A172 (cell line): ENCODE measurements around the gene FMC1. TPM values are rescaled to one million over a fixed set of nuclear protein-coding genes. Genes with fewer than 3 reads are reported as not detected.
"Not testable (repeated sequence)": the region's sequence is repeated elsewhere in the genome, so short reads cannot be mapped to it uniquely, and the experiment has no call there.

ENCODE experiments used
- DNase-seq: peaks from one replicate; pipeline ENCODE4 v3.0.0-alpha.2; 2015; ENCODE audit warnings: low spot score
- total RNA-seq: library from RNA; depleted of rRNA; stranded (reverse); fragments of >200 nt; shearing (Covaris generic); gene quantifications from 2 replicates; pipeline ENCODE4 v1.2.3, GENCODE V29; 2014; rRNA removed

Gene FMC1, protein sequence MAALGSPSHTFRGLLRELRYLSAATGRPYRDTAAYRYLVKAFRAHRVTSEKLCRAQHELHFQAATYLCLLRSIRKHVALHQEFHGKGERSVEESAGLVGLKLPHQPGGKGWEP
- total RNA-seq = 4.9 and 7.5 TPM in 2 replicates

DNA sequence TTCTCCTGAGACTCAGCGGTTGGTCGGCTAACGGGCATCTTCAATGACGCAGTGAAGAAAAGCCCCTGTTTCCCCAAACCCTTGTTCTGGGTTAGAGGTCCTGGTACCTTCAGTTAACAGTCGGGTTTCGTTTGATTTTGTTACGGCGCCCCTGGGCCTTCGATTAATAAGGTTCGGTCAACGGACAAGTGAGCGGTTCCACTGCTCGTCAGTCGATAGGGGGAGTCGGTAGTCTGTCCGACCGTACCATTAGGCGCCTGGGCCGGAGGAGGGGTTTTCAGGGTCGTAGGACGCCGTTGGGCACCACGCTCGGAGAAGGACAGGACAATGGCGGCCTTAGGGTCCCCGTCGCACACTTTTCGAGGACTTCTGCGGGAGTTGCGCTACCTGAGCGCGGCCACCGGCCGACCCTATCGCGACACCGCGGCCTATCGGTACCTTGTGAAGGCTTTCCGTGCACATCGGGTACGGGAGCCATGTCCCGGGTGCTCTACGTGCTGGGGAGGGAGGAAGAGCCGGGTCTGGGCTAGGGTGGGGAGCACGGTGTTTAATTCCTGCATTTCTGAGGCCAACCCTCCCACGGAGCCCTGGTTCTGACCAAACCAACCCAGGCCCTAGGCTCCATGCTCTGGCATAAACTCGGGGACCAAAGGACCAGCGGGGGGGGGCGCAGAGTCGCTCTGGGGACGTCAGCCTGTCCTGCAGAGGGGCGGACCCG is at the start of gene FMC1:
Gene FMC1 (plus strand): TSS at position 280 of the 718 bp plus-strand sequence. CDS start 48 bp downstream, at position 328.
- DNase-seq = peak; percentile 88

DNA sequence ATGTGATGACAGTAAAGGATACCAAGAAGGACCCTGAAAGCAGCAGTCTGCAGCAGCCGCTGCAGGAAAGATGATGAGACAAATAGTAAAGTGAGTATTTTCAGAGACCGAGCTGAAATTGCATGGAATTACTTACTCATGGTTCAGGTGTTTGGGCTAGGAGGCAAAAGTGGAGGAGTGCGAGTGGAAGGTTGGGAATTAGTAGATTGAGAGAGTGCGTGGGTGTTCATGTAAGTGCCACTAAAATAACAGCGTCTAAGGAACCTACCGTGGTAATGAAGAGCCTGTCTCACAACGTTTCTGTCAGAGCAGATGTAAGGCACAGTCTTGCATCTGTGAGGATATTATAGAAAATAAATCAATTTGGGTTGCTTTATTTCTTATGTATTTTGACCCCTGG is 48.3 kb upstream of the FMC1 start:
- no peak for DNase-seq

DNA sequence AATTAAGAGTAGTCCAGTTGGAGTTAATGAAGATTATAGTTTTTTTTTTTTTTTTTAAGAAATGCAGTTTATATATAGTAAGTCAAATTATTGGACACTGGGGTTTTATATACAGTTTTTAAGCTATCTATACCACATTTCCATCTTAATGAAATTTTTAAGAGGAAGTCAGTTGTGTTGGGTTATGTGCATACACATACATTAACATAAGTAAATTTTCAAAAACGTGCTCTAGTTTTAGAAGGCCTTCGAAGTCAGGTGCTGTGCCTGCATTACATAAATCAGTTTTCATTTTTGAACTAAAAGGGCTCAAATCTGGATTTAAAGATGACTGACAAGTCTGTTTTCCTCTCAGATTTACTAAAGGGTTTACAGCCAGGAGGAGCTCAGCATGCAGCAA is 47.6 kb upstream of the FMC1 start:
- no peak for DNase-seq

- DNase-seq = no peak
Observed at GRCh38 chr7:139294241-139294640, 46.9 kb upstream of the FMC1 start.

DNA sequence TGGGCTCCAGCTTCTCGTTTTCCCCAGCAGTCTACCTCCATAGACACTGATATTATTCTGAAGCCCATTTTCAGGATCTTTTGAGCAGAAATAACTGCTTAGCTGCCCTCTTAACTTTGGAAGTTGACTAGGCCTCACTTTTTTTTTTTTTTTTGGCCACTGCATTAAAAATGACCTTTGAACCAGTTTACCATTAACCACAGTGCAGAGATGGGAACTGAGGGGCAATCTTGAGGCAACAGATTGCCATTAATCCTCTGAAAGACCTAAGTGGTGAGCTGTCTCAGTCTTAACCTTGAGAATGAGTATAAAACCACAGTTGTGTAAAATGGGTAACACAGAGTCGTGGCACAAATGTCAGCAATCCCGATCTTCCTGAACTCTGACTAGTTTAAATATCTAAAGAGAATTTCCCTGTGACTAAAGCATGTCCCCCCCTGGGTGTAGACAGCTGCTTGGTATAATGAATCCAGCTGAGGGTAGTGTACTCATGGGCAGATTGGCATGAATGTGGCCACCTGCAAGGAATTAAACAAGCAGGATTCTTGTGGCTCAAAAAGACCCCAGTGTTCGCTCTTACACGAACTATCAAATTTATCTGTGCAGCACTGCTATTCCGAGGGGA is 46.1 kb upstream of the FMC1 start:
- no peak for DNase-seq

DNA sequence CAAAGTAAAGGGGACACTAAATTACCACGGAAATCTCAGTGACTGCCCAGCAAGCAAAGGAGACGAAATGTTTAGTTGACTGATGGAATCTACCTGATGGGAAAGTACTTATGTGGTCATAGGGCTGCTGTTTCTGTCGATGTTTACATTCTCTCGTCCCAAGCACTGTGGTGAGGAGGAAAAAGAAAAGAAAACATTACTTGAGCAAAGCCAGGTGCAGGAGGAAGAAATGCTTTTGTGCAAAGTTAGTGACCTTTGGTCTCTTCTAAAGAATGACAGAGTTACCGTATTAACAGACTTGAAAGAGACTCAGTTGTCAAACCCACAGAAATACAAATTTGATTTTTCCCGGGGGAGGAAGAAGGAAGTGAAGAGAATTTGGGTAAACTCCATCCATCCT is 43.3 kb upstream of the FMC1 start:
- no peak for DNase-seq

DNA sequence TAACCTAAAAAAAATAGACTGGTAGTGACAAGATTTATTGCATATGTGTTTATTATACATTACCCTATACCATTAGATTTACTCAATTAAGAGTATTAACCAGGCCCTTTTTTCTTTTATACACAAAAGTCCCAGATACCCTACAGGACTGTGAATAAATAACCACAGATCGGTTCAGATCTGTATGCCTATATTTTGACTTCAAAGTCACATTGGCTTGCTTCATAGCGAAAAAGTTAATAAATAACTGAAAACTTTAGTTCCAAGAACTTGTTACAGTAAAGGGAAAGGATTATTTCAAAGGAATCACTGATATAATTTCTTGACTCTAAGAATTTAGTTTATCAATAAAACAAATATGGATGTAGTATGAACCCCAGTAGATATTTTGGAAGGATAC is 41.8 kb upstream of the FMC1 start:
- no peak for DNase-seq

- DNase-seq = no peak
Observed at GRCh38 chr7:139300390-139300789, 40.7 kb upstream of the FMC1 start.

DNA sequence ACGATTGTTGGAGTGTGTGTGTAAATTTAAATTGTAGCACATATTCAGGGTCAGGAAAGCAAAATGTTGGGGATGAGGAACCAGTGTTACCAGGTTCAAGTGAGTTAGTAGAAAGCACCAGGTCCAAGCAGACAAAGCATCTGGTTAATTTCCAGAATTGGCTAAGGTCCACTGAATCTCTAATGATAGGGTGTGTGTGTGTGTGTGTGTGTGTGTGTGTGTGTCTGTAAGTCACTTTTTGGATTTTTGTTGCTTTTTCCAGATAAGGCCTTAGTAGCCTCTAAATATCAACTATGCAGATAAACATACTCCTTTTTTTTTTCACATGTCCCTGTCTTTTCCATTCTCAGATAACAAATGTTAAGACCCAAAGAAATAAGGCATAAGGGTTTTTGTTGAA is 36.6 kb upstream of the FMC1 start:
- DNase-seq = no peak

DNA sequence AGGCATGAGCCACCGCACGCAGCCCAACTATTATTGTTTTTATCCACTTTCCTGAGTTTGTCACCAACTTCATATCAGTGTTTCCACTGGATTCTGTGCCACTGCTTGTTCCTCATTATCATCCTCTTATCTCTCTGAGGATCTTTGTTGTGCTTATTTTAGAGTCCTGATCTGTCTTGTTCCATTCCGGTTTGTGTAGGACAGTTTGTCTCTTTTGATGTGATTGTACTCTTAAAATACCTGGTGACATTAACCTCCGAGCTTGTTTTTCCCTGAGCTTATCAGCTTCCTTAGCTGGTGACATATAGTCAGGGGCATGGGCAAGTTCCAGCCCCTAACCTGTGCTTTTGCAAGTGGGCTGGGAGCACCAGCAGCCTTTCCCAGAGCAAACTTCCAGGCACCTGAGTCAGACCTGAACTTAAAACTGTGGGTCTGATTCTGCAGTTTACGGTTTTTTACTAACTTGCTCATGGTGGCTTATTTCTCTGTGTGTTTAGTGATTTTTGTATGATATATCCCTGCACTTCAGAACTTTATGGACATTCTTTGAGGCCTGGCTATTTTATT is 23.1 kb upstream of the FMC1 start:
- no peak for DNase-seq

DNA sequence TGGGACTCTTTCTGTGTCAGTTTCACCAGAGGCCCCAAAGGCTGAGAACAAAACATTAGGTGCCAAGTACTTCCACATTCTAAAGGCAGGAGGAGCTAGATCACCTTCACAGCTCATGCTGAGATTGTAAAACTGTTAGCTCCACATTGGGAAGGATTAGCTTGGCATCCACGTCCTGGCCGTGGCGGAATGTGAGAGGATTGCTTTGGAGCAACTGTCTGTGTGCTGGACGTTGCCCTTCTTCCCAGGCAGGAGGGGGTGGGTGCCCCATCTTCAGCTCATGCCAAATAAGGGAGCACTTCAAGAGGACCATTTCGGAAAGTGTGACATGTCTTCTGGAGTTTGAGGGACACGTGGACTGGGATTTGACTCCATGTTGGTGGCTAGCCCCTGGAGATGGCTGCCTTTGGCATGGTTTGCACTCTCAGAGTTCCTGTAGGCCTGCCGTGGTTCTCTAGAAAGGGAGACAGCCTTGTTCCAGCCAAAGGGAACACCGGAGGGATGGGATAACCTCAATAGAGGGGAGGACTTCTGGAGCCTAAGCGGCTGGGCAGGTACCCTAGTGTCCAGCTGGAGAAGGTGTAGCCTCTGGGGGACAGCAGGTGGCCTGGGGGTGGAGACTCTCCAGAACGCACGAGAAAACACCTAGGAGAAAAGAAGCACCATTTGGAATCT is 19.9 kb upstream of the FMC1 start:
- DNase-seq = no peak

GRCh38 chr7:139324709-139325108 is 16.4 kb upstream of the FMC1 start:
- not testable (repeated sequence) for DNase-seq

DNA sequence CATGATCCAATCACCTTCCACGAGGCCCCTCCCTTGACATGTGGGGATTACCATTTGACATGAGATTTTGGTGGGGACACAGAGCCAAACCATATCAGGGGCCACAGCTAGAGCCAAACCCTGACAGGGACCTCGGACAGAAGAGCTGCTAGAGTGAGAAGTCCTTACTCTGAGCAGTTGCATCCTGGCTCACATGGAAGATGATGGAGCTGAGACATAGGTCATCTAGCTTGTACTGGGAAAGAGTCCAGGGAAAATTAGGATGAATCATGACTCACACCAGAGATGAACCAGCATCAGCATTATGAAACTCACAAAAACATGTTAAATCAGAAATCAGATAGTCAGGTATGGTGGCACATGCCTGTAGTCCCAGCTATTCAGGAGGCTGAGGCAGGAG is 12.8 kb upstream of the FMC1 start:
- peak; percentile 66 for DNase-seq

DNA sequence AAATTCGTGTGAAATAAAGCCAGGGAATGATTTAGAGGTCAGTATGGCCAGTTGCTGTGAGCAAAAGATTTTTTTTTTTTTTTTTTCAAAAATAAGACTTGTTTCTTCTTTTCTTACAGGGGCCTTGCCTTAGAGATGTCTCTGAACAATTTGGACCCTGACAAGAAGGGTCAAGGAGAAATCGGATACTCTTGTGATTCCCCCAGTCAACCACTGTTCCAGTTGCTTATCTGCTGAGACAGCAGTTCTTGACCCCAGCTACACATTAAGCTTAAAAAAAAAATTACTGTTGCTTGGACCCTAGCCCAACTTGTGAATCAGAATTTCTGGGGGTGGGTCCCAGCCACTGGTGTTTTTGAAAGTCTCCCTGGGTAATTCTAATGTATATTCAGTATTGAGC is 12.0 kb upstream of the FMC1 start:
- DNase-seq = no peak

GRCh38 chr7:139330333-139331030 is 10.7 kb upstream of the FMC1 start:
- no peak for DNase-seq

- no peak for DNase-seq
Observed at GRCh38 chr7:139332697-139333359, 8.3 kb upstream of the FMC1 start.

DNA sequence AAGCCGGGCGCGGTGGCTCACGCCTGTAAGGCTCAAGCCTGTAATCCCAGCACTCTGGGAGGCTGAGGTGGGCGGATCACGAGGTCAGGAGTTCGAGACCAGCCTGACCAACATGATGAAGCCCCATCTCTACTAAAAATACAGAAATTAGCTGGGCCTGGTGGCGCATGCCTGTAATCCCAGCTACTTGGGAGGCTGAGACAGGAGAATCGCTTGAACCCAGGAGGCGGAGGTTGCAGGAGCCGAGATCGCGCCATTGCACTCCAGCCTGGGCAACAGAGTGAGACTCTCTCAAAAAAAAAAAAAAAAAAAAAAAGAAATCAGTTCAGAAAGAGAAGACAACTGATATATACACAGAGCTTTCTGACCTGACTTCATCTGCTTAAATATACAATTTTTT is 7.7 kb upstream of the FMC1 start:
- not testable (repeated sequence) for DNase-seq

- no peak for DNase-seq
Observed at GRCh38 chr7:139334399-139335150, 6.6 kb upstream of the FMC1 start.

DNA sequence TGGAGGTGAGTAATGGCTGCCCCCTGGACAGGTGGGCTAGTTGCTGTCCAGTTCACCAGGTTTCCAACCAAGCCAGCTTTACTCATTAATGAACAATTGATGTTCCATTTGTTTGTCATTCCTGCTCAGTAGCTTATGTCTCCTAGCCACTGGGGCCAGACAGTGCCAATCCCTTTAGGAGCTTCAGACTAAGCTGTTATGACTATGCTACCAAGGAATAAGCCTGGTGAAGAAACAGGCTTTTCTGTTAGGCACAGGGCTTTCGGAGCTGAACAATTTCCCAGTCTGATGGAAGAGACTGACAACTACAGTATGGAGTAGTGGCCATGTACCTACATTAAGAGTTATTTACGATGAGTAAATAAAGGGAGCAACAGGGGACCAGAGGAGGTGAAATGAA is 2.1 kb upstream of the FMC1 start:
- DNase-seq = no peak

GRCh38 chr7:139339698-139340036 is 1.5 kb upstream of the FMC1 start:
- no peak for DNase-seq
